Occipital lobe (tissue), 2 donors: ENCODE data around the gene ATP5IF1. TPM values are rescaled to one million over a fixed set of nuclear protein-coding genes. Genes with fewer than 3 reads are reported as not detected.

Experiments
- DNase-seq: peaks from one replicate; lab custom pipeline; 2025; lab: John Stamatoyannopoulos, UW
- total RNA-seq: library from RNA; depleted of rRNA; stranded (reverse); fragments of >200 nt; gene quantifications from one replicate; pipeline ENCODE4 v1.2.3, GENCODE V29; 2014

The ATP5IF1 gene
- total RNA-seq, 1 donor from 2014 or later, result 34.5 TPM

DNA sequence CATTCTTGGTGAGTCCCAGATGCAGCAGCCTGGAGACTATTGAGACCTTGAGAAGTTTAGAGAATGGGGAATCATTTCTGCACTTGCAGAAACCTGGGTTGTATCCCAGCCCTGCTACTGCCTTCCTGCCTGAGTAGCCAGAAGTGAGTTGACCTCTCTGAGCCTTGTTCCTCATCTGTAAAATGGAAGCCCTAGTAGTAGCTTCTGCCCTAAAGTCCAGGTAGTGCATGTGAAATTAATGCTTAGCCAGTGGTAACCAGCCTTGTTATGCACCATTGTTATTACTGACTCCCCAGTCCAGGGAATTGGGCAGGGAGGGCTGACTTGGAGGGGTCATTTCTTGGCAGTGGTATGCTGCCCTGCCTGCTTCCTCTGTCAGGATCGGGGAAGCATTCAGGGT, 29.0 kb downstream of the ATP5IF1 start:
- DNase-seq, result no peak

DNA sequence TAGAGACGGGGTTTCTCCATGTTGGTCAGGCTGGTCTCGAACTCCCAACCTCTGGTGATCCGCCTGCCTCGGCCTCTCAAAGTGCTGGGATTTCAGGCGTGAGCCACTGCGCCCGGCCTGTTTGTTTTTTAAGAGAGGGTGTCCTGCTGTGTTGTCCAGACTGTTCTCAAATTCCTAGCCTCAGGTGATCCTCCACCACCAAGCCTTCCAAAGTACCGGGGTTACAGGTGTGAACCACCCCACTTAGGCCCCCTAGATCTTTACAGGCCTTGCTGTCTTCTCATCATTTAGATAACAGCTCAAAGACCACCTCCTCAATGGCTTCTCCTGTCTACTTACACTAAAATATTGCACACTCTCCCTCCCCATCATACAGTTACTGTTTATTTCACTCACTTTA, 29.7 kb downstream of the ATP5IF1 start:
- DNase-seq, result no peak

- DNase-seq, result no peak
These were observed 31.0 kb downstream of the ATP5IF1 start for GRCh38 chr1:28266920-28267322.

DNA sequence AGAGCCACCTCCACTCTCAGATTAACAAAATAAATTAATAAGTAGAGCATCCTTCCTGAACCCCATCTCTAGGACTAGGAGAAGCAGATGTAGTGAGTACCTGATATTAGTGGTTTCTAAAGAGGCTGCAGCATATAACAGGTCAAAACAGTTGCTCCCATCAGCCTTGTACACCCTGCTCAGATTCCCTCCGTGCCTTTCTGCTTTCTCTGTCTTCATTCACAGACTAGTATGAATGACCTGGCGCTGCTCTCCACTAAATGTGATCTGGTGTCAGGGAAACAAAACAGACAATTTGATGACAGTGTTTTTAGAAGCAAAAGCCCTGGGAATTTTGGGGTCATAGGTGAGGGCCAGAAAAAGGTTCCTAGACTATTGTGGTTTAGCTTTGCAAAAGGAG, 31.7 kb downstream of the ATP5IF1 start:
- DNase-seq, result no peak

DNA sequence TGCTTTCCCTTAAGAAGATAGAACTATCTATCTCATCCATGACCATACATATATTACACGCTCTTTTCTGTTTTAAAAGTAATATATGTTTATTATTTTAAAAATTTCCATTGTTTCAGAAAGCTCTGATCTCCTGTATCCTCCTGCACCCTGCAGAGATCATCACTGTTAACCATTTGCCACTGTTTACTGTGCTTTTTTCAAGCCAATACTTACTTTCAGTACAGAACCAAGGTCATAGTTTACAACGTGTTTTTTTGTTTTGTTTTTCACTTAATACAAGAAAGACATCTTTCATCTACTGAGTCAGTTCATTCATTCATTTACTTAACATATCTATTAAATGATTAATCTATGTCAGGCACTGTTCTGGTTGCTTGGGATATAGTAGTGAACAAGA, 33.6 kb downstream of the ATP5IF1 start:
- no peak for DNase-seq

- no peak for DNase-seq
These were observed 36.4 kb downstream of the ATP5IF1 start for GRCh38 chr1:28272215-28272852.

DNA sequence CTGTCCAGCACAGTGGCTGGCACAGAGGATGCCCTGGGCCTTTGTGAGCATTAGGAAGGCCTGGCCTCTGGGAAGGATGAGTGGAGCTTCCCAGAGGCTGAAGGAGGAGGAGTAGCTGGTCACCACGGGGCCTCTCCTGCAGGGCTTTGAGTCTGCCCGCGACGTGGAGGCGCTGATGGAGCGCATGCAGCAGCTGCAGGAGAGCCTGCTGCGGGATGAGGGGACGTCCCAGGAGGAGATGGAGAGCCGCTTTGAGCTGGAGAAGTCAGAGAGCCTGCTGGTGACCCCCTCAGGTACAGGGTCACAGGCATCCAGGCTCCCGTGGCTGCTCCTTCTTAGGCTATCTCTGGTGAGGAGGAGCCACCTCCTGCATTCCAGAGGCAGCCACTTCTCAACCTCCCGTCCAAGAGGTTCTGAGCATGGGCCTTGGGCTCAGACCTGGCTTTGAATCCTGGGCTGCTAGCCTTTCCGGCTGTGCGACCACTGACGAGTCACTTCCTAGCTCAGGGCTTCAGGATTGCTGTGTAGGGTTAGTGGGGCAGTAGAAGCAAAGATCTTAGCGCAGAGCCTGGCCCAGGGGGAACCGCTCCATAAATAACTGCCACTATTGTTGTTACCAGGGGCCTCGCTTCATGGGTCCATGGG, 37.4 kb downstream of the ATP5IF1 start:
- DNase-seq, result no peak

- DNase-seq, result no peak
These were observed 42.8 kb downstream of the ATP5IF1 start for GRCh38 chr1:28278763-28279162.

DNA sequence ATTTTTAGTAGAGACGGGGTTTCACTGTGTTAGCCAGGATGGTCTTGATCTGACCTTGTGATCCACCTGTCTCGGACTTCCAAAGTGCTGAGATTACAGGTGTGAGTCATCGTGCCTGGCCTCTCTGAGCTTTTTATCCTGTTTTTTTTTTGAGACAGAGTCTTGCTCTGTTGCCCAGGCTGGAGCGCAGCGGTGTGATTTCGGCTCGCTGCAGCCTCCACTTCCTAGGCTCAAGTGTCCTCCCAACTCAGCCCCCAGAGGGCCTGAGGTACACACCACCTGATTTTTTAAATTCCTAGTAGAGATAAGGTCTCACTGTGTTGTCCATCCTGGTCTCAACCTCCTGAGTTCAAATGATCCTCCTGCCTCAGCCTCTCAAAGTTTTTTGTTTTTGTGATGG, 43.8 kb downstream of the ATP5IF1 start:
- no peak for DNase-seq

DNA sequence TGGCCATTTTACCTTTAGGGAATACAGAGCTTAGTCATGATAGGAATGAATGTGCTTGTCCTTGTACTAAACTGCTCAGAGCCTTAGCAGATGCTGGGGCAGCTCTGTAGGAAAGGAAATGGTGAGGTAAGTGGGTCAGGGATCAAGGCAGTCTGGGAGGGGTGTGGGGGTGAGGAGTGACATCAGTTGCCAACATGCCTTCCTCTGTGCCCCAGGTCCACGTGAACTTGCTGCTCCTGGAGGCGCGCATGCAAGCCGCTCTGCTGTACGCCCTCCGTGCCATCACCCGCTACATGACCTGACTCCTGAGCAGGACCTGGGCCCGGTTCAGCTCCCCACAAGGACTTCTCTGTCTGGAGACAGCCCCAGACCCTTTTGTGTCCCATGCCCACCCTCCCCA, 44.6 kb downstream of the ATP5IF1 start:
- no peak for DNase-seq

DNA sequence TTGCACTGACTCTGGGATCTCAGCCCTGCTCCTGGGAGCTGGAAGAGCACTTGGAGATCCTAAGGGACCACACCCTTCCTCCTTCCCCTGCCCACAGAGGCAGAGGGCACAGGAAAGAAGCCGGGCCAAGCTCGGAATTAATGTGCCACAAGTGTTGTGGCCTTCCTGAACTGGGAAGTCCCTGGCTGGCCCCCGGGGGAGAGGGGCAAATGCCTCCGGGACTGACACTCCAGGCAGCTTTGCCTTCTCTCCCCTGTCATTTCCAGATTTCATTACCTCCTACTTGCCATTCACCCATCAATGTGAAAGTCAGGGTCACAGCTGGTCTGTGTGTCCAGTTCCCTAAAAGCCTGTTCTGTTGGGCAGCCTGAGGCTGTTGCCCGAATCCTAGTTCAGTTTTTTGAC, 45.1 kb downstream of the ATP5IF1 start:
- no peak for DNase-seq

GRCh38 chr1:28281608-28282425, 45.9 kb downstream of the ATP5IF1 start:
- DNase-seq, result no peak

GRCh38 chr1:28282426-28283407, 46.8 kb downstream of the ATP5IF1 start:
- no peak for DNase-seq

- DNase-seq, result no peak
These were observed 50.2 kb downstream of the ATP5IF1 start for GRCh38 chr1:28286111-28286510.

Other genes with a start within 250 kb of the ATP5IF1 start
- 9.2 TPM for gene EYA3, start 147.5 kb upstream of the ATP5IF1 start, total RNA-seq
- 4.7 TPM for gene PTAFR, start 59.4 kb upstream of the ATP5IF1 start, total RNA-seq
- 36.7 TPM for gene DNAJC8, start 3.1 kb upstream of the ATP5IF1 start, total RNA-seq
- gene SESN2, start 23.4 kb downstream of the ATP5IF1 start, total RNA-seq, result 5.1 TPM
- 15.1 TPM for gene MED18, start 92.9 kb downstream of the ATP5IF1 start, total RNA-seq
- 9.7 TPM for gene PHACTR4, start 133.6 kb downstream of the ATP5IF1 start, total RNA-seq